A549 (cell line): ENCODE measurements around the gene MAP3K20. TPM values are rescaled to one million over a fixed set of nuclear protein-coding genes. Genes with fewer than 3 reads are reported as not detected.

Source experiments
- ATAC-seq, 2 experiments: fragments of 200-7000 bp in 1 of 2; fragments of >200 bp in 1 of 2; cut with Nextera tagmentation in 1 of 2; cut with Tn5 transposase in 1 of 2; 3 replicates each; pipeline versions ENCODE4 v1.8.0 to v1.9.1; 2018 to 2020; ENCODE audit warnings: mild to moderate bottlenecking in 1 of 2, moderate library complexity in 1 of 2
- CTCF ChIA-PET: fragments of 300-600 bp; sonication (Branson Sonifier 250); formaldehyde crosslinking; extraction: SDS; loops from one replicate; lab custom pipeline; 2021; ENCODE audit warnings: antibody characterized with exemption, inconsistent platforms; lab: Yijun Ruan, JAX
- POLR2A ChIA-PET: fragments of 350-600 bp; formaldehyde crosslinking; extraction: SDS; loops from one replicate; lab custom pipeline; 2021; ENCODE audit warnings: antibody characterized with exemption, inconsistent platforms; lab: Yijun Ruan, JAX
- DNase-seq, 2 experiments: peaks; one replicate each; pipeline versions ENCODE4 v3.0.0 to v3.0.0-alpha.2; 2011 to 2016; ENCODE audit warnings: low read depth in 1 of 2, low spot score in 1 of 2
- FAIRE-seq: peaks from 2 replicates; lab custom pipeline; 2011; peaks lifted over from hg19 to GRCh38; lab: Jason Lieb, UNC
- H3K27ac ChIP-seq, 2 experiments: fragments of >200 bp; sonication (Bioruptor Twin); formaldehyde crosslinking; 3 replicates each; pipeline ENCODE4 v1.5.1; 2016 to 2017
- H3K4me1 ChIP-seq: fragments of >200 bp; sonication (Bioruptor Twin); formaldehyde crosslinking; 3 replicates; pipeline ENCODE4 v1.6.1; 2016
- H3K4me2 ChIP-seq: fragments of >200 bp; sonication (Bioruptor Twin); formaldehyde crosslinking; 3 replicates; pipeline ENCODE4 v1.6.1; 2016
- H3K4me3 ChIP-seq: fragments of >200 bp; sonication (Bioruptor Twin); formaldehyde crosslinking; 3 replicates; pipeline ENCODE4 v1.5.1; 2016
- H3K9me3 ChIP-seq: fragments of >200 bp; sonication (Bioruptor Twin); formaldehyde crosslinking; 3 replicates; pipeline ENCODE4 v1.6.1; 2016
- ATOH8 ChIP-seq: fragments of 250-450 bp; sonication (Bioruptor Pico); IDR thresholded peaks from 2 replicates; pipeline ENCODE4 v1.5.0; 2020; ENCODE audit warnings: low read depth, mild to moderate bottlenecking, moderate library complexity
- CBX8 ChIP-seq: fragments of 200-600 bp; sonication (generic); IDR thresholded peaks from 2 replicates; pipeline ENCODE4 v1.6.1; 2016
- CHD4 ChIP-seq: fragments of 200-600 bp; sonication (generic); IDR thresholded peaks from 2 replicates; pipeline ENCODE4 v1.6.1; 2016; ENCODE audit warnings: antibody characterized with exemption, mild to moderate bottlenecking, borderline replicate concordance
- EHF ChIP-seq: fragments of 250-450 bp; sonication (Bioruptor Pico); IDR thresholded peaks from 2 replicates; pipeline ENCODE4 v1.5.0; 2020; ENCODE audit warnings: mild to moderate bottlenecking
- HDAC2 ChIP-seq: fragments of 200-600 bp; sonication (generic); IDR thresholded peaks from 2 replicates; pipeline ENCODE4 v1.6.1; 2016
- HEYL ChIP-seq: fragments of 250-450 bp; sonication (Bioruptor Pico); IDR thresholded peaks from 2 replicates; pipeline ENCODE4 v1.8.0; 2021; ENCODE audit warnings: mild to moderate bottlenecking, moderate library complexity
- JUNB ChIP-seq: fragments of >200 bp; sonication (Bioruptor Twin); formaldehyde crosslinking; IDR thresholded peaks from 2 replicates; pipeline ENCODE4 v1.6.1; 2016
- KDM1A ChIP-seq: fragments of 200-600 bp; sonication (generic); IDR thresholded peaks from 2 replicates; pipeline ENCODE4 v1.6.1; 2016; ENCODE audit warnings: low read depth, mild to moderate bottlenecking
- MYC ChIP-seq: IDR thresholded peaks from 2 replicates; pipeline ENCODE4 v1.6.1; 2012; ENCODE audit warnings: mild to moderate bottlenecking, inconsistent platforms, low read length, improper control_type of control experiment, borderline replicate concordance
- RAD21 ChIP-seq, 2 experiments: fragments of >200 bp in 1 of 2; sonication (Bioruptor Twin) in 1 of 2; formaldehyde crosslinking in 1 of 2; IDR thresholded peaks in 1 of 2; conservative IDR thresholded peaks in 1 of 2; 2 replicates in 1 of 2; 3 replicates in 1 of 2; pipeline ENCODE4 v1.6.1; 2012 to 2018; ENCODE audit warnings: inconsistent platforms in 1 of 2
- REST ChIP-seq: fragments of 200-600 bp; sonication (generic); IDR thresholded peaks from 2 replicates; pipeline ENCODE4 v1.6.1; 2016; ENCODE audit warnings: antibody characterized with exemption, mild to moderate bottlenecking, moderate library complexity
- RNF2 ChIP-seq: fragments of 200-600 bp; sonication (generic); IDR thresholded peaks from 2 replicates; pipeline ENCODE4 v1.6.1; 2016; ENCODE audit warnings: low read depth, mild to moderate bottlenecking, antibody characterized with exemption, moderate library complexity, borderline replicate concordance
- SMC3 ChIP-seq: fragments of >200 bp; sonication (Bioruptor Twin); formaldehyde crosslinking; IDR thresholded peaks from 3 replicates; pipeline ENCODE4 v1.6.1; 2018; ENCODE audit warnings: inconsistent platforms
- SREBF2 ChIP-seq: fragments of 450-650 bp; IDR thresholded peaks from 2 replicates; pipeline ENCODE4 v1.6.1; 2014; ENCODE audit warnings: mild to moderate bottlenecking, moderate library complexity
- TFCP2L1 ChIP-seq: fragments of 250-450 bp; sonication (Bioruptor Pico); IDR thresholded peaks from 2 replicates; pipeline ENCODE4 v1.5.0; 2021; ENCODE audit warnings: mild to moderate bottlenecking
- TP53 ChIP-seq: fragments of 250-450 bp; sonication (Bioruptor Pico); IDR thresholded peaks from 2 replicates; pipeline ENCODE4 v1.5.0; 2021; ENCODE audit warnings: mild to moderate bottlenecking, moderate library complexity
- USF2 ChIP-seq: fragments of 450-650 bp; IDR thresholded peaks from 2 replicates; pipeline ENCODE4 v1.6.1; 2014; ENCODE audit warnings: antibody characterized with exemption
- ZSCAN20 ChIP-seq: fragments of 250-450 bp; sonication (Bioruptor Pico); IDR thresholded peaks from 2 replicates; pipeline ENCODE4 v1.8.0; 2022; ENCODE audit warnings: mild to moderate bottlenecking, moderate library complexity
- WGBS: methylation state at CpG from one replicate; pipeline ENCODE4 v1.1.6; 2017; ENCODE audit errors: missing lambda C conversion rate; 5-methylcytosine and 5-hydroxymethylcytosine counted together
- polyA plus RNA-seq, 4 experiments: library from polyadenylated mRNA; depleted of rRNA in 3 of 4; stranded (reverse); fragments of >200 nt; fragmentation: RNase III in 1 of 4; extraction: RNeasy Plus Mini Kit Qiagen cat#74134 plus additional on column Dnase treatment in 1 of 4; gene quantifications; 2 replicates in 3 of 4; 3 replicates in 1 of 4; pipeline ENCODE4 v1.2.3, GENCODE V29; 2011 to 2017
- TF ChIP-seq, protein P1 (sequence below): fragments of 250-450 bp; sonication (Bioruptor Pico); IDR thresholded peaks from 2 replicates; pipeline ENCODE4 v1.5.0; 2021; ENCODE audit warnings: mild to moderate bottlenecking, moderate library complexity, borderline replicate concordance
- TF ChIP-seq, protein P2 (sequence below): fragments of >200 bp; sonication (Bioruptor Twin); formaldehyde crosslinking; IDR thresholded peaks from 2 replicates; pipeline ENCODE4 v1.6.1; 2016
- TF ChIP-seq, protein P3 (sequence below): fragments of >200 bp; sonication (Bioruptor Twin); formaldehyde crosslinking; IDR thresholded peaks from 3 replicates; pipeline ENCODE4 v1.5.1; 2016

MAP3K20 gene
- polyA plus RNA-seq, 2 of the 4 experiments (the other 2 are of a cell fraction), result 34.7 to 80.7 TPM

GRCh38 chr2:173216051-173216450, 140.4 kb downstream of the MAP3K20 start:
- POLR2A ChIA-PET, result no interaction called here
- Histone ChIP-seq H3K4me3 (no peak overlapping the region), H3K27ac (no peak overlapping the region), H3K9me3 (no peaks in the 10 kb centered on the region), H3K4me1 (peaks cover 8% of the 10 kb centered on the region; the same call in 2 of the 3 replicates), H3K4me2 (no peak overlapping the region)
- CTCF ChIA-PET, result interaction anchor here (0.6 to 16.4 kb wide), 8 partner anchors 8 to 410 kb away, joined by 3 to 395 read pairs (median 4); no protein-coding TSS in a partner anchor
- DNase-seq, result no peak
- FAIRE-seq, result no peak
- ATAC-seq, result no peak
- TF ChIP-seq RNF2 (no peak), CBX8 (no peak), JUNB (no peak), EHF (CRISPR knock-in tag) (no peak), MYC (no peak), KDM1A (no peak), CHD4 (no peak), TFCP2L1 (no peak), ZSCAN20 (CRISPR knock-in tag) (no peak), ATOH8 (CRISPR knock-in tag) (no peak), TP53 (no peak), REST (no peak), SREBF2 (no peak), HDAC2 (no peak), USF2 (no peak)
- TF ChIP-seq, protein P1, sequence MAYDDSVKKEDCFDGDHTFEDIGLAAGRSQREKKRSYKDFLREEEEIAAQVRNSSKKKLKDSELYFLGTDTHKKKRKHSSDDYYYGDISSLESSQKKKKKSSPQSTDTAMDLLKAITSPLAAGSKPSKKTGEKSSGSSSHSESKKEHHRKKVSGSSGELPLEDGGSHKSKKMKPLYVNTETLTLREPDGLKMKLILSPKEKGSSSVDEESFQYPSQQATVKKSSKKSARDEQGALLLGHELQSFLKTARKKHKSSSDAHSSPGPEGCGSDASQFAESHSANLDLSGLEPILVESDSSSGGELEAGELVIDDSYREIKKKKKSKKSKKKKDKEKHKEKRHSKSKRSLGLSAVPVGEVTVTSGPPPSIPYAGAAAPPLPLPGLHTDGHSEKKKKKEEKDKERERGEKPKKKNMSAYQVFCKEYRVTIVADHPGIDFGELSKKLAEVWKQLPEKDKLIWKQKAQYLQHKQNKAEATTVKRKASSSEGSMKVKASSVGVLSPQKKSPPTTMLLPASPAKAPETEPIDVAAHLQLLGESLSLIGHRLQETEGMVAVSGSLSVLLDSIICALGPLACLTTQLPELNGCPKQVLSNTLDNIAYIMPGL (CRISPR knock-in tag), result no peak
- TF ChIP-seq, protein P2, sequence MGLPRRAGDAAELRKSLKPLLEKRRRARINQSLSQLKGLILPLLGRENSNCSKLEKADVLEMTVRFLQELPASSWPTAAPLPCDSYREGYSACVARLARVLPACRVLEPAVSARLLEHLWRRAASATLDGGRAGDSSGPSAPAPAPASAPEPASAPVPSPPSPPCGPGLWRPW, result no peak
- WGBS, result 97% methylated on average over 1 of the region's 1 CpG

DNA sequence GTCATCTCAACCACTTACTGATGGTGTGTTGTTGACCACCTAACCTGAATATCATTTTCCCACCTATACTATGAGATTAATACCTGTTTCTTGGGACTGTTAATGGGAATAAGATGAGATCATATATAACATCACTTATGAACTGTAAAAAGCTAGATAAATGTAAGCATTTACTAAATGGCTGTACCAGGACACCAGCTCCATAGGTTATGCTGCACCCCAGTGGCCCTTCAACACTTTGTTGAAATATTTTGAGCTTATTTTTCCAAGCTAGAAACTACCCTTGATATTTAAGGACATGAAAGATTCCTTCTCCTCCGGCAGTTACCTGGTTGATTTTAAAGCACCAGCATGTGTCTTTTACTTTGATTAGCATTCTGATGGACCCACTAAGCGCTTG, 141.0 kb downstream of the MAP3K20 start:
- FAIRE-seq (no peak), ATAC-seq (peak in 1 of 2 experiments; percentile 66; a peak in 3 of 6 replicates), DNase-seq (no peak)
- POLR2A ChIA-PET, result no interaction called here
- peak; percentile 34 to 47; a peak in 4 of 5 replicates for TF ChIP-seq RAD21 (conservative IDR thresholded peaks at IDR 0.05 in 1 of 2, IDR thresholded peaks at IDR 0.05 in 1 of 2)
- no peak for TF ChIP-seq HEYL (CRISPR knock-in tag)
- peak; percentile 32; the same call in 1 of the 3 replicates for TF ChIP-seq SMC3
- TF ChIP-seq, protein P3, sequence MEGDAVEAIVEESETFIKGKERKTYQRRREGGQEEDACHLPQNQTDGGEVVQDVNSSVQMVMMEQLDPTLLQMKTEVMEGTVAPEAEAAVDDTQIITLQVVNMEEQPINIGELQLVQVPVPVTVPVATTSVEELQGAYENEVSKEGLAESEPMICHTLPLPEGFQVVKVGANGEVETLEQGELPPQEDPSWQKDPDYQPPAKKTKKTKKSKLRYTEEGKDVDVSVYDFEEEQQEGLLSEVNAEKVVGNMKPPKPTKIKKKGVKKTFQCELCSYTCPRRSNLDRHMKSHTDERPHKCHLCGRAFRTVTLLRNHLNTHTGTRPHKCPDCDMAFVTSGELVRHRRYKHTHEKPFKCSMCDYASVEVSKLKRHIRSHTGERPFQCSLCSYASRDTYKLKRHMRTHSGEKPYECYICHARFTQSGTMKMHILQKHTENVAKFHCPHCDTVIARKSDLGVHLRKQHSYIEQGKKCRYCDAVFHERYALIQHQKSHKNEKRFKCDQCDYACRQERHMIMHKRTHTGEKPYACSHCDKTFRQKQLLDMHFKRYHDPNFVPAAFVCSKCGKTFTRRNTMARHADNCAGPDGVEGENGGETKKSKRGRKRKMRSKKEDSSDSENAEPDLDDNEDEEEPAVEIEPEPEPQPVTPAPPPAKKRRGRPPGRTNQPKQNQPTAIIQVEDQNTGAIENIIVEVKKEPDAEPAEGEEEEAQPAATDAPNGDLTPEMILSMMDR, result 0 out of 3 replicates have a peak, but pooled peaks have one; percentile 18
- Histone ChIP-seq H3K9me3 (no peaks in the 10 kb centered on the region), H3K4me3 (no peak overlapping the region), H3K4me1 (peaks cover 7% of the 10 kb centered on the region; the same call in 1 of the 3 replicates), H3K27ac (no peak overlapping the region), H3K4me2 (no peak overlapping the region)
- WGBS, result 93% methylated on average over 2 of the region's 2 CpGs
- CTCF ChIA-PET, result interaction anchor here (0.9 to 16.4 kb wide), 9 partner anchors 10 to 415 kb away, joined by 3 to 395 read pairs (median 4); no protein-coding TSS in a partner anchor
